ENCODE measurements around the gene HTR2A.

The HTR2A gene

DNA sequence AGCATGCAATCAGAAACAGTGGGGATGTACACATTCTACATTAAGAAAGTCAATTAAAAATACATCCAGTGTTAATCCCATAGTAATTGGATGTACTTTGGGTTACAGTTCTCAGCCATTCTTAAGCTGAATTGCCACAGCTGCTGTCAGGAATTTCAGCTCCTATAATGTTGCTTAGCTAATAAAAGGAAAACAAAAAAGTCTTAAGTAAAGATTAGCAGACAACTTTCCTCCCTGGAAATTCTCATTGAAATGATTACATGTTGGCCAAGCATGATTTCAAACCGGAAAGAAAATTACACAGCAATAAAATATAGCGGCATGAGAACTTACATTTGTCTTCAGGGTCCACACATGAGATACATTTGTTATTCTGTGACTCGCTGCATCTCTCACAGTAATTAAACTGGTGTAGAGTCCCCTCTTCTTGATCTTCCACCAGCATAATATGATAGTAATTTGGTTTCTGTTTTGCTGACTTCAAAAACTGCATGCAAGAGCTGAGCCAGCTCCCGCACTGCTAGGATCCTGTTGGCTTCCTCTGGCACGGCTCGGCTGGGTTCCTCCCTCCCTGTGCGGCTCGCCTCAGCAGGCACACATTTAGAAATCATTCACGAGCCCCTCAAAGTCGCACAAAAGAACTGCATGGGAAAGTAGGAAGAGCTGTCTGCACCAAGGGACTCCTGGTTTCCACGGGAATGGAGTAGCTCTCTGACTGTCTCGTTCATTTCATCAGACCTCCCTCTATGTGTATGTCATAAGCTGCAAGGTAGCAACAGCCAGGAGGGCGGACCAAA lies at the start of gene HTR2A:
Gene HTR2A, minus strand, starts transcription at position 713 of the 797 bp plus-strand sequence. CDS start 1,147 bp downstream, outside the sequence.
- peak within 1 kb of the TSS; percentile 37 for H3K9ac ChIP-seq (ENCODE audit: low read length)
- peak within 1 kb of the TSS; percentile 47 to 60 for H3K4me3 ChIP-seq (ENCODE audit: low read depth in 1 of 2, low read length in 2 of 2)
- H3K27me3 ChIP-seq (ENCODE audit: control insufficient read depth in 1 of 2, insufficient read depth in 2 of 2, low read length in 2 of 2) = no peaks in the 10 kb centered on the region
- H3K9me3 ChIP-seq (ENCODE audit: low read length) = no peaks in the 10 kb centered on the region
- H3K36me3 ChIP-seq (ENCODE audit: insufficient read depth, low read length) = no peaks in the 10 kb centered on the region
- peaks cover 24% of the 10 kb centered on the region for H3K4me1 ChIP-seq (ENCODE audit: insufficient read depth, low read length)
- peak within 1 kb of the TSS; percentile 1 for H3K27ac ChIP-seq (ENCODE audit: low read depth, low read length)

GRCh38 chr13:46936525-46936924 lies 39.7 kb upstream of the HTR2A start:
- Histone ChIP-seq H3K9me3 (ENCODE audit: low read length) (no peaks in the 10 kb centered on the region), H3K27ac (ENCODE audit: low read depth, low read length) (no peak overlapping the region), H3K9ac (ENCODE audit: low read length) (no peak overlapping the region), H3K36me3 (ENCODE audit: insufficient read depth, low read length) (no peaks in the 10 kb centered on the region), H3K27me3 (ENCODE audit: control insufficient read depth in 1 of 2, insufficient read depth in 2 of 2, low read length in 2 of 2) (no peaks in the 10 kb centered on the region), H3K4me1 (ENCODE audit: insufficient read depth, low read length) (no peaks in the 10 kb centered on the region), H3K4me3 (ENCODE audit: low read depth in 1 of 2, low read length in 2 of 2) (no peak overlapping the region)

GRCh38 chr13:46934749-46935148 lies 37.9 kb upstream of the HTR2A start:
- Histone ChIP-seq H3K36me3 (ENCODE audit: insufficient read depth, low read length) (no peaks in the 10 kb centered on the region), H3K9me3 (ENCODE audit: low read length) (no peaks in the 10 kb centered on the region), H3K27me3 (ENCODE audit: control insufficient read depth in 1 of 2, insufficient read depth in 2 of 2, low read length in 2 of 2) (no peaks in the 10 kb centered on the region), H3K4me3 (ENCODE audit: low read depth in 1 of 2, low read length in 2 of 2) (no peak overlapping the region), H3K4me1 (ENCODE audit: insufficient read depth, low read length) (no peaks in the 10 kb centered on the region), H3K9ac (ENCODE audit: low read length) (no peak overlapping the region), H3K27ac (ENCODE audit: low read depth, low read length) (no peak overlapping the region)

DNA sequence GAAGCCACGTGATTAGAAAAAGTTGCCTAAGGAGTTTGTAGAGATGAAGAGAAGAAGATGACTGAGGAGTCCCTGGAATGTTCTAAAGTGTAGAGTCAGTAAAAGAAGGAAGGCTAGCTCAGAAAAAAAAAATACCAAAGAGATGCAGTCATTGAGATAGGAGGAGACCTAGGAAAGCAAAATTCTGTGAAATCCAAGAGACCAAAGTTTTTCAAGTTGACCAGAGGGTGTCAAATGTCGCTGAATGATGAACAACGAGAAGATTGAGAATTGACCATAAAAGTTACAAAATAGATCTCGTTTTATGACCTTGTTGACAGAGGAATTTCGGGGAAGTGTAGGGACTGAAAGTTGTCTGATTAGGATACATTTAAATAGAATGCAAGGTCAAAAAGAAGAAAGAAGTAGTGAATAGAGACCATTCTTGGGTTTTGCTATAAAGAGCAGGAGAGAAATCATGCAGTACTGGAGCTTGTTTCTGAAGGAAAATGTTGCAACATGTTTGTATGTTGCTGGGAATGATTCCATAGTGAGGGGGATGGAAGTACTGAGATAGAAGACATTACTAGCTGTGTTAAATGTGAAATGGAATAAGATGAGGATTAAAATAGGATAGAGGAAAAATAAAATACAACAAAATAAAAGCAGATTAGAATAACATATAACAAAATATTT lies 30.2 kb upstream of the HTR2A start:
- H3K9me3 ChIP-seq (ENCODE audit: low read length) = no peaks in the 10 kb centered on the region
- no peak overlapping the region for H3K9ac ChIP-seq (ENCODE audit: low read length)
- H3K4me3 ChIP-seq (ENCODE audit: low read depth in 1 of 2, low read length in 2 of 2) = no peak overlapping the region
- H3K4me1 ChIP-seq (ENCODE audit: insufficient read depth, low read length) = no peaks in the 10 kb centered on the region
- H3K27me3 ChIP-seq (ENCODE audit: control insufficient read depth in 1 of 2, insufficient read depth in 2 of 2, low read length in 2 of 2) = no peaks in the 10 kb centered on the region
- no peak overlapping the region for H3K27ac ChIP-seq (ENCODE audit: low read depth, low read length)
- H3K36me3 ChIP-seq (ENCODE audit: insufficient read depth, low read length) = no peaks in the 10 kb centered on the region

DNA sequence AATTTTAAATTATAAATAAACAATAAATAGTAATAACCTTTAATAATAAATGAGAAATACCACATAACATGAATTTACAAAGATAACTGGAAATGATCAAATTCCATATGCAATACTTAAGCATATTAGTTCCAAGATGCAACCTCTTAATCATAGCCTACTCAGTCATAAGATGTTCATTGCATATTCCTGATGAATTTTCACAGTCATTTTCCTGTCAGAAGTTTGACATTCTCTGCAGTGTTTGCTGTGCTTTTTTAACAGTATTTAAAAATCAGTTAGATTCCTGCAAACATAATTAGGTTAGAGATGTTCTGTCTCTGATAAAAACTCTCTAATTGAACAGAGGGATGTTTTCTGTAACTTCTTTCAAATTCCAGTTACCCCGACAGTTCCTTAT lies 28.6 kb upstream of the HTR2A start:
- no peaks in the 10 kb centered on the region for H3K4me1 ChIP-seq (ENCODE audit: insufficient read depth, low read length)
- no peaks in the 10 kb centered on the region for H3K36me3 ChIP-seq (ENCODE audit: insufficient read depth, low read length)
- H3K9me3 ChIP-seq (ENCODE audit: low read length) = no peaks in the 10 kb centered on the region
- no peak overlapping the region for H3K9ac ChIP-seq (ENCODE audit: low read length)
- no peak overlapping the region for H3K4me3 ChIP-seq (ENCODE audit: low read depth in 1 of 2, low read length in 2 of 2)
- H3K27ac ChIP-seq (ENCODE audit: low read depth, low read length) = no peak overlapping the region
- no peaks in the 10 kb centered on the region for H3K27me3 ChIP-seq (ENCODE audit: control insufficient read depth in 1 of 2, insufficient read depth in 2 of 2, low read length in 2 of 2)

GRCh38 chr13:46914341-46914740 lies 17.5 kb upstream of the HTR2A start:
- Histone ChIP-seq H3K27me3 (ENCODE audit: control insufficient read depth in 1 of 2, insufficient read depth in 2 of 2, low read length in 2 of 2) (no peaks in the 10 kb centered on the region), H3K36me3 (ENCODE audit: insufficient read depth, low read length) (no peaks in the 10 kb centered on the region), H3K4me3 (ENCODE audit: low read depth in 1 of 2, low read length in 2 of 2) (no peak overlapping the region), H3K4me1 (ENCODE audit: insufficient read depth, low read length) (no peaks in the 10 kb centered on the region), H3K9ac (ENCODE audit: low read length) (no peak overlapping the region), H3K9me3 (ENCODE audit: low read length) (no peaks in the 10 kb centered on the region), H3K27ac (ENCODE audit: low read depth, low read length) (no peak overlapping the region)

- H3K9me3 ChIP-seq (ENCODE audit: low read length) = no peaks in the 10 kb centered on the region
- H3K27me3 ChIP-seq (ENCODE audit: control insufficient read depth in 1 of 2, insufficient read depth in 2 of 2, low read length in 2 of 2) = no peaks in the 10 kb centered on the region
- no peak overlapping the region for H3K4me3 ChIP-seq (ENCODE audit: low read depth in 1 of 2, low read length in 2 of 2)
- H3K9ac ChIP-seq (ENCODE audit: low read length) = no peak overlapping the region
- no peaks in the 10 kb centered on the region for H3K36me3 ChIP-seq (ENCODE audit: insufficient read depth, low read length)
- H3K27ac ChIP-seq (ENCODE audit: low read depth, low read length) = no peak overlapping the region
- H3K4me1 ChIP-seq (ENCODE audit: insufficient read depth, low read length) = no peaks in the 10 kb centered on the region
These were observed 16.9 kb upstream of the HTR2A start for GRCh38 chr13:46913757-46914156.

- Histone ChIP-seq H3K9me3 (ENCODE audit: low read length) (no peaks in the 10 kb centered on the region), H3K27me3 (ENCODE audit: control insufficient read depth in 1 of 2, insufficient read depth in 2 of 2, low read length in 2 of 2) (no peaks in the 10 kb centered on the region), H3K4me1 (ENCODE audit: insufficient read depth, low read length) (no peaks in the 10 kb centered on the region), H3K9ac (ENCODE audit: low read length) (no peak overlapping the region), H3K27ac (ENCODE audit: low read depth, low read length) (no peak overlapping the region), H3K36me3 (ENCODE audit: insufficient read depth, low read length) (no peaks in the 10 kb centered on the region), H3K4me3 (ENCODE audit: low read depth in 1 of 2, low read length in 2 of 2) (no peak overlapping the region)
These were observed 12.2 kb upstream of the HTR2A start for GRCh38 chr13:46909042-46909441.

DNA sequence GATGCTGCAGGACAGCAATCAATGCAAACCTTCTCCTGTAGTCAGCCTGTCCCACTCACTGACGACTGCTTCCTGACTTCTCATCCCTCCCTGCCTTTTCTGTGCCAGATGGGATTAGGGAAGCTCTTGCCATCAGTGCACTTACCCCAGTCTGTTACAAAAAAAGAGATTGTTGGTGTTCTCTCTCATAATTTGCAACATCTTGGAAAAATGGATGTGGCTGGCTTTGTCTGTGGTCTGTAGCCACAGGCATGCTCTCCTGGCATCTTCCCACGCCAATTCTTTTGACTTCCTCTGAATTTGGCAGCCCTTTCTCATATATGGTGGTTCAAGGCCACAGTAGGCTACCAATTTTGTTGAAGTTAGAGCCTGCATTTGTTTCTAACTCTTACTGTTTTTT lies 11.6 kb upstream of the HTR2A start:
- H3K4me1 ChIP-seq (ENCODE audit: insufficient read depth, low read length) = no peaks in the 10 kb centered on the region

GRCh38 chr13:46906405-46906804 lies 9.6 kb upstream of the HTR2A start:
- no peak overlapping the region for H3K9ac ChIP-seq (ENCODE audit: low read length)

More for the DNA sequence above, 11.6 kb upstream of the HTR2A start:
- H3K9ac ChIP-seq (ENCODE audit: low read length) = no peak overlapping the region
- no peak overlapping the region for H3K27ac ChIP-seq (ENCODE audit: low read depth, low read length)
- H3K9me3 ChIP-seq (ENCODE audit: low read length) = no peaks in the 10 kb centered on the region
- H3K4me3 ChIP-seq (ENCODE audit: low read depth in 1 of 2, low read length in 2 of 2) = no peak overlapping the region
- H3K36me3 ChIP-seq (ENCODE audit: insufficient read depth, low read length) = no peaks in the 10 kb centered on the region
- H3K27me3 ChIP-seq (ENCODE audit: control insufficient read depth in 1 of 2, insufficient read depth in 2 of 2, low read length in 2 of 2) = no peaks in the 10 kb centered on the region

DNA sequence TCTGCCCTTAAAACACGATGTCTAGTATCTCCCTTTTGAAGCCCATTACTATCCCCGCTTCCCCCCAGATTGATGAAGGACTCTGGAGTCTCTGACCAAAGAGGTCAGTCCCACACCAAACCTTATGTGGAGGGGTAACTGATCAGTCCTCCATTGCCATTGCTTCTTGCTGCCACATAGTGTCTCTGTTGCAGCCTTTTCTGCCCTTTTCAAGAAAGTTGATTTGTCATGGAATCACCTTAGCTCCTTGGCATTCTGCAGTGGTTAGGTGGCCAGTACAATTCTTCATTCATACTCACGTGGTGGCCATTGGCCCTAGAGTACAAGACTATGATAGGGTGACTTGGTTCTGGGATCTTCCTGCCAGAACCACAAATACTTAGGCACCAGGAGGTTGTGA lies 8.4 kb upstream of the HTR2A start:
- Histone ChIP-seq H3K4me1 (ENCODE audit: insufficient read depth, low read length) (no peaks in the 10 kb centered on the region), H3K36me3 (ENCODE audit: insufficient read depth, low read length) (no peaks in the 10 kb centered on the region), H3K9me3 (ENCODE audit: low read length) (no peaks in the 10 kb centered on the region), H3K27me3 (ENCODE audit: control insufficient read depth in 1 of 2, insufficient read depth in 2 of 2, low read length in 2 of 2) (no peaks in the 10 kb centered on the region), H3K9ac (ENCODE audit: low read length) (no peak overlapping the region), H3K27ac (ENCODE audit: low read depth, low read length) (no peak overlapping the region), H3K4me3 (ENCODE audit: low read depth in 1 of 2, low read length in 2 of 2) (no peak overlapping the region)

More at GRCh38 chr13:46906405-46906804, 9.6 kb upstream of the HTR2A start:
- Histone ChIP-seq H3K4me1 (ENCODE audit: insufficient read depth, low read length) (no peaks in the 10 kb centered on the region), H3K4me3 (ENCODE audit: low read depth in 1 of 2, low read length in 2 of 2) (no peak overlapping the region), H3K27ac (ENCODE audit: low read depth, low read length) (no peak overlapping the region), H3K27me3 (ENCODE audit: control insufficient read depth in 1 of 2, insufficient read depth in 2 of 2, low read length in 2 of 2) (no peaks in the 10 kb centered on the region), H3K36me3 (ENCODE audit: insufficient read depth, low read length) (no peaks in the 10 kb centered on the region), H3K9me3 (ENCODE audit: low read length) (no peaks in the 10 kb centered on the region)
